Measurements from ENCODE around the gene ALK.

The ALK gene

DNA sequence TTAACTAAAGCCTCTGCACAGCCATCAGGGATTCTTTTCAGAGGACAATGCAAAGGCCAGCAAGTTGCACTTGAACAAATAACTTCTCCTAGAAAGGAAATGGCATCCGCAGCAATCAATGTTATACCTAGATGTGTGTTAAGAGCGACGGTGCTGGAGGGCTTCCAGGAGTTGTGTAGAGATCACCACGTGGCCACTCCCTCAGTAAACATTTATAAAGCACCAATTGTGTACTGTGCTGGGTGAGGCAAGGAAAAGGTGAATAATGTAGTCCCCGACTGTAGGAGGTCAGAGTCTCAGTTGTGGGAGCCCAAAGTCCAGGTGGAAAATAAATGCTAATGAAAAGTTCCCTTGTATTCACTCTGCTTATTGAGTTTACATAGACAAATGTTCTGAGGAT lies 135.0 kb downstream of the ALK start:
- H3K36me3 ChIP-seq (ENCODE audit: insufficient read depth, low read length), result no peaks in the 10 kb centered on the region
- no peaks in the 10 kb centered on the region for H3K9me3 ChIP-seq (ENCODE audit: low read length)
- H3K4me2 ChIP-seq (ENCODE audit: low read length), result no peak overlapping the region
- no peaks in the 10 kb centered on the region for H3K4me1 ChIP-seq (ENCODE audit: insufficient read depth, low read length, severe bottlenecking)
- TF ChIP-seq, protein P1, sequence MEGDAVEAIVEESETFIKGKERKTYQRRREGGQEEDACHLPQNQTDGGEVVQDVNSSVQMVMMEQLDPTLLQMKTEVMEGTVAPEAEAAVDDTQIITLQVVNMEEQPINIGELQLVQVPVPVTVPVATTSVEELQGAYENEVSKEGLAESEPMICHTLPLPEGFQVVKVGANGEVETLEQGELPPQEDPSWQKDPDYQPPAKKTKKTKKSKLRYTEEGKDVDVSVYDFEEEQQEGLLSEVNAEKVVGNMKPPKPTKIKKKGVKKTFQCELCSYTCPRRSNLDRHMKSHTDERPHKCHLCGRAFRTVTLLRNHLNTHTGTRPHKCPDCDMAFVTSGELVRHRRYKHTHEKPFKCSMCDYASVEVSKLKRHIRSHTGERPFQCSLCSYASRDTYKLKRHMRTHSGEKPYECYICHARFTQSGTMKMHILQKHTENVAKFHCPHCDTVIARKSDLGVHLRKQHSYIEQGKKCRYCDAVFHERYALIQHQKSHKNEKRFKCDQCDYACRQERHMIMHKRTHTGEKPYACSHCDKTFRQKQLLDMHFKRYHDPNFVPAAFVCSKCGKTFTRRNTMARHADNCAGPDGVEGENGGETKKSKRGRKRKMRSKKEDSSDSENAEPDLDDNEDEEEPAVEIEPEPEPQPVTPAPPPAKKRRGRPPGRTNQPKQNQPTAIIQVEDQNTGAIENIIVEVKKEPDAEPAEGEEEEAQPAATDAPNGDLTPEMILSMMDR (IDR thresholded peaks at IDR 0.05; ENCODE audit: low read length), result no peak
- TF ChIP-seq EZH2 (IDR thresholded peaks at IDR 0.05; ENCODE audit: borderline replicate concordance, low read length), result no peak
- no peaks in the 10 kb centered on the region for H3K79me2 ChIP-seq (ENCODE audit: insufficient read depth, low read length)
- H3F3A ChIP-seq (ENCODE audit: insufficient read depth, low read length), result no peaks in the 10 kb centered on the region
- no peak overlapping the region for H3K9ac ChIP-seq (ENCODE audit: low read length)
- H3K4me3 ChIP-seq (ENCODE audit: low read depth, low read length, poor library complexity, severe bottlenecking), result no peak overlapping the region
- no peaks in the 10 kb centered on the region for H4K20me1 ChIP-seq (ENCODE audit: insufficient read depth, low read length)
- no peaks in the 10 kb centered on the region for H3K9me2 ChIP-seq (ENCODE audit: low read depth, low read length)
- no peaks in the 10 kb centered on the region for H3K27me3 ChIP-seq (ENCODE audit: insufficient read depth, low read length)
- H3K27ac ChIP-seq (ENCODE audit: low read depth, low read length, poor library complexity, severe bottlenecking), result no peak overlapping the region
- no peak overlapping the region for H2AFZ ChIP-seq (ENCODE audit: low read length)

DNA sequence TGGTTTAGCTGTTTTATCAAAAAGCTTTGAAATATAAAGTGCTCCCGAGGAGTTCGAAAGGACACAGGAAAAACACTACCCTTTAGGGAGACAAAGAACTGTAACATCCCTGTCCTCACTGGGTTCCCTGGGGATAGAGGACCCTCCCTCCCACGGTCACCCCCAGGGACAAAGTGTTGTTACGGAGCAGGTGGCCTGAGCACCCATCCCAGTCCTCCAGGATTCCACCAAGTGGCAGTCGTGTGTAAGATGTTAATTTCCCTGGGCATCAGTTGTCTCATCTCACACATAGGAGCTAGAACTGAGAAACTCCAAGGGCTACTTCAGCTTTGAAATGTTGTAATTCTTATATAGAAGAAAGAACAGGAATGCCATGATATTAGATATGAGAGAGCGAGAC lies 137.7 kb downstream of the ALK start:
- Histone ChIP-seq H3K79me2 (ENCODE audit: insufficient read depth, low read length) (no peaks in the 10 kb centered on the region), H3K27ac (ENCODE audit: low read depth, low read length, poor library complexity, severe bottlenecking) (no peak overlapping the region), H3K4me3 (ENCODE audit: low read depth, low read length, poor library complexity, severe bottlenecking) (no peak overlapping the region), H3K27me3 (ENCODE audit: insufficient read depth, low read length) (no peaks in the 10 kb centered on the region), H3K4me1 (ENCODE audit: insufficient read depth, low read length, severe bottlenecking) (no peaks in the 10 kb centered on the region), H3K36me3 (ENCODE audit: insufficient read depth, low read length) (no peaks in the 10 kb centered on the region), H4K20me1 (ENCODE audit: insufficient read depth, low read length) (no peaks in the 10 kb centered on the region), H3K4me2 (ENCODE audit: low read length) (no peak overlapping the region), H3F3A (ENCODE audit: insufficient read depth, low read length) (no peaks in the 10 kb centered on the region), H3K9ac (ENCODE audit: low read length) (no peak overlapping the region), H3K9me2 (ENCODE audit: low read depth, low read length) (no peaks in the 10 kb centered on the region), H2AFZ (ENCODE audit: low read length) (no peak overlapping the region), H3K9me3 (ENCODE audit: low read length) (no peaks in the 10 kb centered on the region)
- TF ChIP-seq, protein P1 (IDR thresholded peaks at IDR 0.05; ENCODE audit: low read length), result no peak
- TF ChIP-seq EZH2 (IDR thresholded peaks at IDR 0.05; ENCODE audit: borderline replicate concordance, low read length), result no peak

DNA sequence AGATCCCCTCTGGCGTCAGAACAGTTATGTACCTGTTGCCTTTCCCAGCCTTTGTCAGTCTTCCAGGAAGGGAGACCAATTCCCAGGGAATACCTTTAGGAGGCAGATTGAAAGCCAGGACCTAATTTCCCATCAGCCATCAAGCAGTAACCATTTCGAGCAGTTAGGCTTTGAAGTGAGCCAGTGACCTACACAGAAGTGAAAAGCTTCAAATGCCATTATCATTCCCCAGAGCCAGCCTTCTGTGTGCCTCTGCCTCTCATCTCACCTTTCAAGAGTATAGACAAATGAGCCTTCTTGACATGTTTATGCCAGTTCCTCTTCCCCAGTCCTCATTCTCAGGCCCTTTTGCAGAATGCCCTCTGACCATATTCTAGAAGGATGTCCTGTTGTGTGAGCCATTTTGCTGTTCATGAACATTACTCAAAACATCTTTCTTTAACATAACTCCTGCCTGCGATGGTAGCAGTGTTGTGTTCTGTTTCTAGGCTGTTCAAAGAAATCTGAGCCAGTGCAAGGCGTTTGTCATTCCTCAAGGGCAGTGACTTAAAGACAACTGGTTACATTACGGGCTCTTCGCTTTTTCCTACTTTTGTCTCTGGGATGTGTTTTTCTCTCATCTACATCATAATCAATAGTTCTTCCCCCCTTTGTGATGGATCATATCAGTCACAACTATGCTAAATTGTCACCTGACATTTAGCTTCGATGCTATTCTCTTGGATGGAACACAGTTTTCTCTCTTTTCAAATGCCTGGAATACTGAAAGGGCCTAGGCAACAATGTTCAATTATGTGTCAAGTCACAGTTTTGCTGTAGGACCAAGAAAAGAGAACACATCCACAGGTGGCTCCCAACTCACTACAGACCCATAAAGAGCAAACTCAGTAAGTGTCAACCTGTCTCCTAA lies 138.6 kb downstream of the ALK start:
- Histone ChIP-seq H3K4me1 (ENCODE audit: insufficient read depth, low read length, severe bottlenecking) (no peaks in the 10 kb centered on the region), H3K9me3 (ENCODE audit: low read length) (no peaks in the 10 kb centered on the region), H3K36me3 (ENCODE audit: insufficient read depth, low read length) (no peaks in the 10 kb centered on the region), H3K9me2 (ENCODE audit: low read depth, low read length) (no peaks in the 10 kb centered on the region), H2AFZ (ENCODE audit: low read length) (no peak overlapping the region), H3K4me3 (ENCODE audit: low read depth, low read length, poor library complexity, severe bottlenecking) (no peak overlapping the region), H3K79me2 (ENCODE audit: insufficient read depth, low read length) (no peaks in the 10 kb centered on the region), H3K9ac (ENCODE audit: low read length) (no peak overlapping the region), H4K20me1 (ENCODE audit: insufficient read depth, low read length) (no peaks in the 10 kb centered on the region), H3K27me3 (ENCODE audit: insufficient read depth, low read length) (no peaks in the 10 kb centered on the region), H3F3A (ENCODE audit: insufficient read depth, low read length) (no peaks in the 10 kb centered on the region), H3K27ac (ENCODE audit: low read depth, low read length, poor library complexity, severe bottlenecking) (no peak overlapping the region), H3K4me2 (ENCODE audit: low read length) (no peak overlapping the region)
- TF ChIP-seq EZH2 (IDR thresholded peaks at IDR 0.05; ENCODE audit: borderline replicate concordance, low read length), result no peak
- TF ChIP-seq, protein P1 (IDR thresholded peaks at IDR 0.05; ENCODE audit: low read length), result no peak
